DND-41 (cell line): Measurements from ENCODE around the gene FERMT2.

Experiments used
- CTCF ChIP-seq: IDR thresholded peaks from 2 replicates; pipeline ENCODE4 v1.5.1; 2012; ENCODE audit warnings: borderline replicate concordance, low read length, moderate library complexity, mild to moderate bottlenecking; ENCODE audit not compliant: poor library complexity, severe bottlenecking; ENCODE audit errors: extremely low read depth
- EZH2 ChIP-seq: IDR thresholded peaks from 3 replicates; pipeline ENCODE4 v1.6.1; 2012; ENCODE audit warnings: borderline replicate concordance, low read depth, mild to moderate bottlenecking, moderate library complexity, low read length, inconsistent platforms; ENCODE audit not compliant: severe bottlenecking

GRCh38 chr14:52868911-52869618 lies 81.8 kb downstream of the FERMT2 start:
- no peak for TF ChIP-seq EZH2
- TF ChIP-seq CTCF, result no peak
